Muscle of back (tissue), 11 donors: ENCODE measurements around the gene KCNQ2. TPM values are rescaled to one million over a fixed set of nuclear protein-coding genes. Genes with fewer than 3 reads are reported as not detected.
A peak's percentile ranks its signal among the peaks of the same experiment; 100 is the strongest.
"Not testable (repeated sequence)": the region's sequence is repeated elsewhere in the genome, so short reads cannot be mapped to it uniquely, and the experiment has no call there.

Source experiments
- DNase-seq, 3 donors: peaks; one replicate each; pipeline versions ENCODE4 v3.0.0 to v3.0.0-alpha.2; 2013
- polyA plus RNA-seq, 10 donors: library from polyadenylated mRNA; unstranded; fragments of 120-200 nt; gene quantifications; one replicate each; pipeline ENCODE4 v1.2.1, GENCODE V29; 2013; ENCODE audit not compliant: insufficient read length in 10 of 10

KCNQ2 gene
- polyA plus RNA-seq, 10 donors = 2.6 to 8.1 (median 4.3) TPM

DNA sequence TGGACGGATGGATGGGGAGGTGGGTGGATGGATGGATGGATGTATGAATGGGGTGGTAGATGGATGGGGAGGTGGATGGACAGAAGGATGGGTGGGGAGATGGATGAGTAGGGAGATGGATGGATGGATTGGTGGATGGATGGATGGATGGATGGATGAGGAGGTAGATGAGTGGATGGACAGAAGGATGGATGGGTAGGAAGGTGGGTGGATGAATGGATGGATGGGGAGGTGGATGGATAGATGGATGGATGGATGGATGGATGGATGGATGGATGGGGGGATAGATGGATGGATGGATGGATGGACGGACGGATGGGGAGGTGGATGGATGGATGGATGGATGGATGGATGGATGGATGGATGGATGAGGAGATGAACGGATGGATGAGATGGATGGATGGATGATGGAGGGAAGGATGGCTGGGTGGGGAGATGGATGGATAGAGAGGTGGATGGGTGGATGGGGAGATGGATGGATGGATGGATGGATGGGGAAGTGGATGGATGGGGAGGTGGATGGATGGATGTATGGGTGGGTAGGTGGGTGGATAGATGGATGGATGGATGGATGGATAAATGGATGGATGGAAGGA lies 19.3 kb upstream of the KCNQ2 start:
- DNase-seq = no peak

DNA sequence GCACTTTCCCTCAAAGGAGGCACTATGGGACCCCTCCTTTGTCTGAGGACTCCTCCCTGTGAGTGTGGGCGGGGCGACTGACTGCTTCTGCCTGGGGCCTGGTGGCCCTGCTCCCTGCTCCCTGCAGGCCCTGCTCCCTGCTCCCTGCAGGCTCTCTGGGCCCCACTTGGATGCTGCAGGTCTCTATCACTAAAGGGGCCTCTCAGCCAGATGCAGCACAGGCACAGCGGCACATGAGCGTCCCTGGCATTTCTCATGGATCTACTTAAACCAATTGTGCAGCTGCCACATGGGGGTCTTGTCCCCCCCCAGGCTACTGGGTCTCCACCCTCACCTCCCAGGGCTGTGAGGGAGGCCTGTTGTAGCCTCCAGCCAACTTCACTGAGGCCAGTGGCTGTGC lies 18.6 kb upstream of the KCNQ2 start:
- DNase-seq = no peak

DNA sequence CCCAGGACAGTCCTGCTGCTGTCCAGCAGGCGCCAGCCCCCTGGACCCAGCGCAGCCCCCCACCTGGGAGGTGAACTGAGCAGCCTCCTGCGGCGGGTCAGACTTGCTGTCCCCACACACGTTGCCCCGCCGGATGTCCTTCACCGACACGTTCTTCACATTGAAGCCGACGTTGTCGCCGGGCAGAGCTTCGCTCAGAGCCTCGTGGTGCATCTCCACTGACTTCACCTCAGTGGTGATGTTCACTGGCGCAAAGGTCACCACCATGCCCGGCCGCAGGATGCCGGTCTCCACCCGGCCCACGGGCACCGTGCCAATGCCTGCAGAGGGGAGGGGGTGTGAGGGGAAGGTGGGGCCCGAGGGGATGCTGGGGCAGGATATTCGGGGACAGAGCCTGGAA lies 18.0 kb upstream of the KCNQ2 start:
- no peak for DNase-seq

DNA sequence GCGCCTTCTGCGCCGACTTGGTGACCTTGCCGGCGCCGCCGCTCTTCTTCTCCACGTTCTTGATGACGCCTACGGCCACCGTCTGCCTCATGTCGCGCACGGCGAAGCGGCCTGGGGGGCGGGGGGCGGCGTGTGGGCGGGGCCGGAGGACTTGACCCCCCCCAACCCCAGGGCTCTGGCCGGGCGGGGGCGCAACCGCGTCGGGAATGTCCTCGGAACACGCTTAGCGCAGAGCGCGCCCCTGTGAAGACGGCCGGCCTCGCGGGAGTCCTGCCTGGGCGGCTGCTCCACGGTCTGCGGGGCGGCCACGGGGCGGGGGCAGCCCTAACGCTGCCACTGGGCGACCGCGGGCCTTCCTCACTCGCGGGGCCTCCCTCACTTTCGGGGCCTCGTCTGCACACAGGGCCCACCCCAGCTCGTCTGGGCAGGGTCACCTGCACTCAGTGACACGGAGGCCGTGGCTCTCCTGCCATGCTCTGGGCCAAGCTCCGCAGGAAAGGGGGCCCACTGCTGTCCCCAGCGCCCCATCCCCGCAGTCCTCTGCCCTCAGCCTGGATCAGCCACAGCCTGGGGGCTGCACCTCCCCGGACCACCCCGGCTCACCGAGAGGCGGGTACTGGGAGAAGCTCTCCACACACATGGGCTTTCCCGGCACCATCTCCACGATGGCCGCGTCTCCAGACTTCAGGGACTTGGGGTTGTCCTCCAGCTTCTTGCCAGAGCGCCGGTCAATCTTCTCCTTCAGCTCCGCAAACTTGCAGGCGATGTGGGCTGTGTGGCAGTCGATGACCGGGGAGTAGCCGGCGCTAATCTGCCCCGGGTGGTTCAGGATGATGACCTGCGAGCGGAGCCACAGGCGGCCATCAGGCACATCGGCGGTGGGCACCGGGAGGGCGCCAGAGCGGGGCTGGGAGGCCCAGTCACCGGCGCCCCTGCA lies 16.1 kb upstream of the KCNQ2 start:
- no peak for DNase-seq

DNA sequence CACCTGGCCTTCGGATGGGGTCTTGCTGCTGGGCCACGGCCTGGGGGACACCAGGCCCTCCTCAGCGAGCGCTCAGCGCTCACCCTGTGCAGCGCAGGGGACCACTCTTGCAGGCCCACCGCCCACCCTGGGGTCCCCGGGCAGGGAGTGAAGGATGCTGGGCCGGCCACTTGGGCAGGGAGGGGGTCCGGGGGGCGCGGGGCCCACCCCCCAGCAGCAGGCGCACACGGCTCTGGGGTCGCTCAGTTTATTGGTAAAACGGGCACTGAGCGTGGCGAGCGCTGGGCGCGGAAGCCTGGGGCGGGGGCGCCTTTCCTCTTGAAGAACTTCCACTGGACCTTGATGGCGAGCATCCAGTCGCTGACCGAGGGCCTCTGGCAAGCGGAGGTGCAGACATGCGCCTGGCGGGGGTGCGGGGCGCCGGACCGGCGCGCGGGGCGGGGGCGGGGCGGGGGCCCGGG lies 15.4 kb upstream of the KCNQ2 start:
- DNase-seq = no peak

DNA sequence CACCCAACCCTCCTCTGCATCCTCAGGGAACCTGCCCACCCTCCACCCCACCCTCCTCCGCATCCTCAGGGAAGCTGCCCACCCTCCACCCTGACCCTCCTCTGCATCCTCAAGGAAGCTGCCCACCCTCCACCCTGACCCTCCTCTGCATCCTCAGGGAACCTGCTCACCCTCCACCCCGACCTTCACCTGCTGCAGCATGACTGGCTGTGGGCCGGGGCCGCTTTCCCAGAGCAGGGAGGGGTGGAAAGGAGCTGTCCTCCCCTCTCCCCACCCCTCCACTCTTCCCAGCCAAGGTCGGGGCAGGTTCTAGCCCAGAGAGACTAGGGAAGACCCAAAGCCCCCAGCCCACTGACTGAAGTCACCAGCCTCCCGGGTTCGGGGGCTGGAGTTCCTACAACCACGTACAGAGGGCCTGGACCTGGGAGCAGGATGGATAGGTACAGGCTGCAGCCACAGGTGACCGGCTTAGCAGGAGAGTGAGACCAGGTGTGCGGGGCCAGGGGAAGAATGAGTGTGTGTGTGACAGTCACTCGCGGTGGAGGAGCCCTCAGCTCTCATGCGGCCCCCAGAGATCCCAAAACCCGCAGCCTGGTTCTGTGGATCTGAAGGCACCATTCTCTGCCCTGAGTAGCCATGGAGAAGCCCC lies 14.8 kb upstream of the KCNQ2 start:
- no peak for DNase-seq

DNA sequence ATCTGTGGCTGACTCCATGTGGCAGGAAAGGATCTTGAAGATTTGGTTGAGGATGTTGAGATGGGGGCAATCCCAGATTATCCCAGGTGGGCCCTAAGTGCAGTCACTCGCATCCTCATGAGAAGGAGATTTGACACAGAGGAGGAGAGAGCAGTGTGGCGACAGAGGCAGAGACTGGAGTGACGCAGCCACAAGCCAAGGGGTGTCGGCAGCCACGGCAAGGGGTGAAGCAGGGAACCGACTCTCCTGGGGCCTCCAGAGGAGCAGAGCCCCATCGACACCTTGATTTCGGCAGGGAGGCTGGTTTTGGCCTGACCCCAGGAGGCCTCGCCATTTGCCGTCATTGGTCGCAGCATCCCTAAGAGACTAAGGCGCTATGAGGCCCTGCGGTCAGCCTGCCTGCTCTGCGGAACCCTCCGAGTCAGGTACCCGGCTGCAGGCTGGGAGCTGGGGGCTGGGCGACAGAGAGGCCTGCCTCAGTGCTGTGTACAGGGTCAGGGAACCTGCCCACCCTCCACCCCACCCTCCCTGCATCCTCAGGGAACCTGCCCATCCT lies 13.9 kb upstream of the KCNQ2 start:
- no peak for DNase-seq

DNA sequence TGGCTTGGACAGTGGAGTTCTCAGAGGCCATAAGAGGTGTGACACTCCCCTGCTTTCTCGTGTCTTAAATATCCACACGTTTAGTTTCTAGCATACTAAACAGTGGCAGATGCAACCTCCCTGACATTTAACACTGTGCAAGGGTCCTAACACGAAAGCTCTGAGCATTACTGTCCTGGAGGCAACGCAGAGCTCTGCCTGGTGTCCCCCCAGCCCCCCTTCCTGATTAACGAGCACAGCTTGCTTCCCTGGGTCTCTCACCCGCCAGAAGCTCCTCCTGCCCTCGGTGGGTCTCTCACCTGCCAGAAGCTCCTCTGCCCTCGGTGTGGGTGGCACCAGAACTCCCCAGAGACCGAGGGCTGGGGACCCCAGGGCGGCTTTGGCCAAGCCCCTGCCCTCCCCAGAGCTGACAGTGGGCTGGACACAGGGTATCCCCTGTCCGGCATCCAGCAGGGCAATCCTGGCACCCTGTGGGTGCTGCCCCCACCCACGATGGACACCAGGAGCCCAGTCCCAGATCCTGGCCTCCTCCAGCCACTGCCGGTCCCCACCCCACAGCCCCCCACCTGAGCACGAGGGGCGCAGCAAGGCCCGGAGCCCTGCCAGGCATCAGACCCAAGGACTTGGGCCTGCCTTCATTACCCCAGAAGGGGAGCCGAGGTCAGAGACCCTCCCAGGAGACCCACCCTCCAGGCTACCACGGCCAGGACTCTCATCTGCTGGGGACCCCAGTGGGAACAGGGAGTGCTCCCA lies 12.4 kb upstream of the KCNQ2 start:
- DNase-seq = no peak

DNA sequence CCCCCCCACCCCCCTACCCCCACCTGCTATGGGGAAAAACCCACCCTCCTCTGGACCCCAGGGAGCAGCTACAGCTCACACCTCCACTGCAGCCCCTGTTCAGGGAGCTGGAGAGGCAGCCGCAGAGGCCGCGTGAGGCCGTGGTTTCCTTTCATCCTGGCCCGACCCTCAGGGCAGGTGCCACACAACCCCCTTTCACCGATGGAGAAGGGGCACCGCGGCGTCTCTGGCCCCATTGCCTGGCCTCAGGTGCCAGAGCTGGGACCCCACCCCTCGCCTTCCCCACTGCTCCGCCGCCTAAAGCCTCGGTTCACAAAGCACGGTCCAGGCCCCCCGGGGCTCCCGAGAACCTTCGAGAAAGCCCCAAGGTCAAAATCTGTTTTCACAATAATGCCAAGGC lies 11.8 kb upstream of the KCNQ2 start:
- DNase-seq = no peak

DNA sequence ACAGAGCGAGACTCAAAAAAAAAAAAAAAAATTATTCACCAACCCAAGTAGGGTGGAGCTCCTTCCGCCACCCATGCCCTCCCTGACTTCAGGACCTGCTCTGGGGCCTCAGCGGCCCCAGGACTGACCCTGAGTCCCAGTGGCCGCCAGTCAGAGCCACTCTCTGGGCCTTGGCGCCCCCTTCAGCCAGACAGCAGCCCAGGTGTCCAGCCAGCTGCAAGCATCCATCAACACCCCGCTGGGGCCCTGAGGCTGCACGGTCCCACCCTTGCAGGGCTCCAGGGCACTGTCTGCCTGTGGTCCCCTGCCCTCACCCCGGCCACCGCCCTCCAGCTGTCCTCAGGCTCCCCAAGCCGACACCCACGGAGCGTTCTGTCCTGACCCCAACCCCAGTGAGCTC lies 11.4 kb upstream of the KCNQ2 start:
- no peak for DNase-seq

DNA sequence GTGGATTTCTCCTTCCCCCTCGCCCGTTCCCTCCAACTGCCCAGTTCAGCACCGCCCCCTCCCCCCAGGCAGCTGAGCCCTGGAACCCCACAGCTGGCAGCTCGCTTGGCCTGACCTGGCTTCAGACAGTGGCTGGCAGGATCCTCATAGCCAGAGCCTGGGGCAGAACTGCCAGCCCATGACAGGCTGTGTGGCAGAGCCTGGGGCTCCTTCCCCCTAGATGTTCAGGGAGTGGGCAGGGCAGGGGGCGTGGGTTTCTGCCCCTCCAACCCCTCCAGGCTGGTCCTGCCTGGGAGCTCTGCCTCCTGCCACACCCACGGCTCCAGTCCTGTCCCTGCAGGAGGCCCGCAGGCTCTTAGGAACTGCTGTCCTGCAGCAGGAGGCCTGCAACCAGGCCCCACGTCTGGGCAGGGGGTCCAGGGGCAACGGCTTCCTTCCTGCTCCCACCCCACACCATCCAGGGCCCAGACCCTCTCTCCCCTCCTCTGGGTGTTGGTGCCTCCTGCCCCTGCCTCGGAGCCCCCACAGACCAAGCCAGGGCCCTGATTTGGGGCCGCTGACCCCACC lies 9.6 kb upstream of the KCNQ2 start:
- DNase-seq = no peak

DNA sequence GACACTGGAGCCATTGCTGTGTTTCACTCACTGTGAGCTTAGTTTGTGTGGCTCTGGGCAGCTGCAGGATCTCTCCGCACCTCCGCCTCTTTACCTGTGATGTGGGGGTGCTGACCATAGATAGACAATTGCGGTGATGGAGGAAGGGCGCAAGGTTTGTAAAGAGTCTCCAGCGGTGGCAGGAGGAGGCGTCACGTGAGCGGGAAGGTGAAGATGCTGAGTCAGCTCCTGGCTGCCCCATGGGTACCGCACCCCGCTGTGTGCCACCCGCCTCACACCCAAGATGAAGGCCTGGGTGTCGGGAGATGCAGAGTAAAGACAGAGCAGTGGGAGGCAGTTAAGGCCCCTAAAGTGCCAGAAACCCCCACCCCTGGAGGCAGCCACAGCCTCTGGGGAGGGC lies 9.0 kb upstream of the KCNQ2 start:
- no peak for DNase-seq

DNA sequence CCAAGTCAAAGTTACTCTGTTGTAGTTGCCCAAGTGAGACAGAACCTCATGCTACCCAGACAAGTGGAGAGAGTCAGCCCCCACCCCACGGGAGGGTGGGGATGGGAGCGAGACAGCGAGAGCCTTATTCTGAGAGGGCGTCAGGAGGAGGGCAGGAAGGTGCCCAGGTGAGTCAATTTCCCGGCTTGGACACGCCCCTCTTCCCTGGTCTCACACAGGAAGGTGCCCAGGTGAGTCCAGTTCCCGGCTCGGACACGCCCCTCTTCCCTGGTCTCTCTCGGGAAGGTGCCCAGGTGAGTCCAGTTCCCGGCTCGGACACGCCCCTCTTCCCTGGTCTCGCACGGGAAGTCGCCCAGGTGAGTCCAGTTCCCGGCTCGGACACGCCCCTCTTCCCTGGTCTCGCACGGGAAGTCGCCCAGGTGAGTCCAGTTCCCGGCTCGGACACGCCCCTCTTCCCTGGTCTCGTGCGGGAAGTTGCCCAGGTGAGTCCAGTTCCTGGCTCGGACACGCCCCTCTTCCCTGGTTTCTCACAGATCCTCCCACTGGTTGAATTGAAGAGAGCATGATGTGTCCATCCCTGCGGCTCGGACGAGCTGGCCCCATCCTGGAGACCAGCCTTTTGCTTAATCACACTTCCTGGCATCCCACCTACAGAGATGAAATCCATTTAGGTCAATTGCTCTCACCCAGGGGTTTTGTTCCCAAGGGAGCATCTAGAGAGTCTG lies 7.4 kb upstream of the KCNQ2 start:
- DNase-seq = not testable (repeated sequence)

DNA sequence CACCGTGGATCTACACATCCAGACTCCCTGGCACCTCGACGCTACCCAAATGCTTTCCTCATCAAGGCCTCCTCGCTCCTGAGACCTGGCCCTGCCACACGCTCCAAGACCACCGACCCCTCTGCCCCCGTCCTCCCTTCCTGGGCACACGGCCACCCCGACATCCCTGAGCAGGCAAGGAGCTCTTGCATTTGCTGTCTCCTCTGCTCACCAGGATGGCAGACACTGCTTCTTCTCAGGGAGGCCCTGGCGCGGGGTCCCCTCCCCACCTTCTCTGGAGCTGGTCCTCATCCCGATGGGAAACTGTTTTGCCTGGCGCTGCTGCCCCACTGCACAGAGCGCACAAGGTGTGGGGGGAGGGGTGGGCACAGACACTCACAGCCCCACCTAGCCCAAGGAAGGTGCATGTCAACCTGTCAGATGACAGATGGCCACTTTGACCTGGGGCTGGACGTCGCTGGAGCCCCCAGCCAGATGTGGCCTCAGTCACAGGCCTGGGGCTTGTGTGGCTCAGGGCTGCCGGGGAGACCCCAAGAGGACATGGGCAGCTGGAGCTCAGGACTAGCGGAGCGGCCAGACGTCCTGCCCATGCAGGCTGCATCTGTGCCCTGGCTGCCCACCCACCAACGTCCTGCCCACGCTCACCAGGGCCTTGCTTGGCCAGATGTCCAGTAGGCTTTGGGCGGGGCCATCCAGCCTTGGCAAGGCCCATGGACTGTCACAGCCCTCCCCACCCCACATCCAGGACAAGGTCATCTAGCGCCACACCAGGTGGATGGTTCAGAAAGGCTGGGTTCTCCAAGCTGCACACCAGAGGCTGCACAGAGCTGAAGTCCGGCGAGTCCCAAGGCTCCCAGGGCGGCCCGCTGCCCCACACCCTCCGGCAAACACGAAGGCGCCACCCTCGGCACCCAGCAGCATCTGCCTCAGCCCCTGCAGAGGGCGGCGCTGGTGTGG lies 6.2 kb upstream of the KCNQ2 start:
- DNase-seq = no peak

DNA sequence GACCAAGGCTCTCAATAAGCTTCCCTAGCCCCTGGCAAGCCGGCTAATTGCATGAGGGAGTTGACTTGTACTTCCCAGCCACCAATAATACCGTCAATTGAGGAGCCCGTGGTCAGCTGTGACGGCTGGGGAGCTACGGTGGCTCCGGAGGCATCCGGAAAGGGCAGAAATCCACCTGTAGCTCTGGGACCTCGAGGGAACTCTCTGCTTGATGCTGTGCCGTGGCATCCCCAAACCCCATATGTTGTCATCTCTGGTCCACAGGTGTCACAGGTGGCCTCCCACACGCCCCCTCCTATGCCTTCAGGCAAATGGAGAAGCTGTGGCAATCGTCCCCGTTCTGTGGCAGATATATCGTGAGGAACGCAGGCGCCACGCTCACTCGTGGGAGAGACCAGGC lies 5.5 kb upstream of the KCNQ2 start:
- DNase-seq = no peak

DNA sequence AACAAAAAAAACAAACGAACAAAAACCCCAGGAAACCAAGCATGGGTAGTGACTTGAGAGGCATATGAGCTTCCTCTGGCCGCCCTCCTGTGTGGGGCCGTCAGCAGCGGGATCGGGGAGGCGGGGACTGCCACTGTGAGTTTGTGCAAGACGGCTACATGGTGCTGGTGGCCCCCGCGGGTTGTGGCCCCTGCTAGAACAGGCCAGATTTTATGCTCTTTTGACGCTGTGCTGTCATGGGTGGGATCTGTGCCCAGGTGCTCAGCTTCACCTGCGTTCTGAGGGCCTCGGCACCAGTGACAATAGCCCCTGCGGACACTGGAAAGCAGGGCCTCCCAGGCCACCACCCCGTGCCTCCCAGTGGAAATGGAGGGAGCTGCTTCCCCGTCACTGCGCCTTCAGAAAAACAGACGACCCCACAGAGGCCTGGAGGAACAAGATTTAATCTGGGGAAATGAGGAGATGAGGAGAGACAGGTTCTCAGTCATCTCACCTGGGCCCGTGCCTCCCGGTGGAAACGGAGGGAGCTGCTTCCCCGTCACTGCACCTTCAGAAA lies 4.7 kb upstream of the KCNQ2 start:
- DNase-seq = no peak

DNA sequence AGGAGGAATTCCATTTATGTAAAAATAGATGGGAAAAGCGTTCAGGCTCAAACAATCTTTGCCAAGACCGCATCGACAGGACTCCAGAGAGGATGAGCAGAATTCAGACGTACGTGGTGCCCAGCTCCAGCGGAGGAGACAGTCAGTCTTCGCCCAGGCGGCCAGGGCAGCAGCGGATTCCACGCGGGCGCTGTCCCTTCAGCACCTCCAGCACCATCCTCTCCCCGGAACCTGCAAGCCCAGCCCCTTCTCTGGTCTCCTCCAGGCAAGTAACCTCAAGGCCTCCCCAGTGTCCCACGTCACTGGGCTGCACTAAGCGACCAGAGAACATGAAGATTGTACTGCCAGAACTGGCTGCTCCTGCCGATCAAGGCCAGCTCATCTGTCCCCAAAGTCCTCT lies 2.8 kb upstream of the KCNQ2 start:
- DNase-seq = peak in 1 of 3 donors; percentile 54

DNA sequence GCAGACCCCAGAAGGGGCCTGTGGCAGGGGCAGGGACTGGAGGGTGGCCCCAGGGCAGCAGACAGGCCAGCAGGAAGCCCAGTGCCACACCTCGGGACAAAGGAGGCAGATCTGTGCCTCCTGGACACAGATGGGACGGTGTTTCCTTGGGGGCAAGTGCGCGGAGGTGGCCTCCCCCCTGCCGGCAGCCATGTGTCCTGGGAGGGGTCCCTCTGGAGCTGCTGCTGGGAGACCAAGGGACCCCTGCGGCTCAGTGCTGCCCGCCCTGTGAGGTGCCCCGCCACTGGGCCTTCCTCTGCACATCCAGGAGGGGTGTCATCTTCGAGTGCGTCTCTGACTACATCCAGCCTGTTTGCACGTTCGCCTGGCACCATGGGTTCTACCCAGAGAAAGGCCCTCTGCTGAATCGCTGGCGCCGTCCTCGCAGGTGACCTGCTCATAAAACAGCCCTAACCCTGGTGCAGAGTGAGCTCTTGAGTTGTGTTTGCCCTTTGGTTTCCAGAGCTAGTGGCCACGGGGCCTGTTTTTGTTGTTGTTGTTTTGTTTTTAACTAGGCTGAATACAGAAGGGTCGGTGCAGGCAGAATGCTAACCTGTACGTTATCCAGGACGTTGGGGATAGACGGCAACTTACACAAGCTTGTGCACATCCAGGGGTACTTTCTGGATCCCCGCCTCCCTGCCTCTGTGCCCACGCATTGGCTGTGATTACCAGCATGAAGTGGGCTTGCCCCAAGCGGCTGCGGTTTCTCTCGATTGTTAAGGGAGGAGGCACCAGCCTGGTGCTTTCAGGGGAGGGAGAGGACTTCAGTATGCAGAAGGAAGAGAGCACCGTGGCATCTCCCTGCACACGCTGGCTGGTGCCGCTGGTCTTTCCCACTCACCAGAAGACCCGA lies 1.3 kb upstream of the KCNQ2 start:
- DNase-seq = no peak
